GM20000 (cell line): ENCODE measurements around the gene PLEK.
"Not testable (repeated sequence)": the region's sequence is repeated elsewhere in the genome, so short reads cannot be mapped to it uniquely, and the experiment has no call there.

Experiments used
- DNase-seq: peaks from one replicate; pipeline ENCODE4 v3.0.0; 2012; ENCODE audit warnings: low spot score
- CTCF ChIP-seq: IDR thresholded peaks from 2 replicates; pipeline ENCODE4 v1.5.1; 2012; ENCODE audit warnings: mild to moderate bottlenecking, control low read depth; ENCODE audit errors: extremely low read depth, missing control alignments

PLEK gene

GRCh38 chr2:68391099-68391498 is 26.0 kb downstream of the PLEK start:
- DNase-seq = no peak
- no peak for TF ChIP-seq CTCF

- TF ChIP-seq CTCF = no peak
- no peak for DNase-seq
Observed at GRCh38 chr2:68391869-68392268, 26.8 kb downstream of the PLEK start.

- DNase-seq = no peak
- no peak for TF ChIP-seq CTCF
Observed at GRCh38 chr2:68396093-68396492, 31.0 kb downstream of the PLEK start.

- not testable (repeated sequence) for DNase-seq
Observed at GRCh38 chr2:68397704-68398263, 32.7 kb downstream of the PLEK start.

- DNase-seq = no peak
- no peak for TF ChIP-seq CTCF
Observed at GRCh38 chr2:68403199-68403644, 38.1 kb downstream of the PLEK start.

- no peak for DNase-seq
- TF ChIP-seq CTCF = no peak
Observed at GRCh38 chr2:68404164-68404563, 39.1 kb downstream of the PLEK start.

- TF ChIP-seq CTCF = no peak
- no peak for DNase-seq
Observed at GRCh38 chr2:68404893-68405799, 40.1 kb downstream of the PLEK start.
